Measurements from ENCODE around the gene TSPAN32.

The TSPAN32 gene

DNA sequence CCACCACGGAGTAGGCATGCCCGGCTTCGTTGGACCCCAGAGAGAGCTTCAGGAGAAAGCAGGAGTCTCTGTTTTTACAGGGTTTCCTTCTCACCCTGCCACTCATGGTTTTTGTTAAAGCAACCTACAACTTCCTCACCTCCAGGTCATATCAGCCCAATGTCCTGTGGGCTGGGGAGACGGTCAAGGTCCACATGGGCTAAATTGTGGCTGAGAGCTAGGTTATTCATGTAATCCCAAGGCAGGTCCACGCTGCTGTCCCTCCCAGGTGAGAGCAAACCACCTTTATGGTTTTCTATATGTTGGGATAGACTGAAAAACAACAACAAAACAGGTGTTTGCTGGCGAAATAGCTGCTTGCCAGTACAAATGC, 19.5 kb downstream of the TSPAN32 start:
- TF ChIP-seq, protein P1, sequence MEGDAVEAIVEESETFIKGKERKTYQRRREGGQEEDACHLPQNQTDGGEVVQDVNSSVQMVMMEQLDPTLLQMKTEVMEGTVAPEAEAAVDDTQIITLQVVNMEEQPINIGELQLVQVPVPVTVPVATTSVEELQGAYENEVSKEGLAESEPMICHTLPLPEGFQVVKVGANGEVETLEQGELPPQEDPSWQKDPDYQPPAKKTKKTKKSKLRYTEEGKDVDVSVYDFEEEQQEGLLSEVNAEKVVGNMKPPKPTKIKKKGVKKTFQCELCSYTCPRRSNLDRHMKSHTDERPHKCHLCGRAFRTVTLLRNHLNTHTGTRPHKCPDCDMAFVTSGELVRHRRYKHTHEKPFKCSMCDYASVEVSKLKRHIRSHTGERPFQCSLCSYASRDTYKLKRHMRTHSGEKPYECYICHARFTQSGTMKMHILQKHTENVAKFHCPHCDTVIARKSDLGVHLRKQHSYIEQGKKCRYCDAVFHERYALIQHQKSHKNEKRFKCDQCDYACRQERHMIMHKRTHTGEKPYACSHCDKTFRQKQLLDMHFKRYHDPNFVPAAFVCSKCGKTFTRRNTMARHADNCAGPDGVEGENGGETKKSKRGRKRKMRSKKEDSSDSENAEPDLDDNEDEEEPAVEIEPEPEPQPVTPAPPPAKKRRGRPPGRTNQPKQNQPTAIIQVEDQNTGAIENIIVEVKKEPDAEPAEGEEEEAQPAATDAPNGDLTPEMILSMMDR (IDR thresholded peaks at IDR 0.05; ENCODE audit: insufficient read depth, low read length, poor library complexity, severe bottlenecking) = no peak
- Histone ChIP-seq H3K36me3 (ENCODE audit: control insufficient read depth, insufficient read depth, low read length) (no peaks in the 10 kb centered on the region), H3K4me3 (replicated peaks; ENCODE audit: low read depth, low read length) (no peak overlapping the region), H3K27me3 (replicated peaks; ENCODE audit: control insufficient read depth, insufficient read depth, low read length) (no peaks in the 10 kb centered on the region; the same call in 1 of the 2 replicates)
- DNase-seq (ENCODE audit: extremely low read depth, insufficient read length) = no peak

DNA sequence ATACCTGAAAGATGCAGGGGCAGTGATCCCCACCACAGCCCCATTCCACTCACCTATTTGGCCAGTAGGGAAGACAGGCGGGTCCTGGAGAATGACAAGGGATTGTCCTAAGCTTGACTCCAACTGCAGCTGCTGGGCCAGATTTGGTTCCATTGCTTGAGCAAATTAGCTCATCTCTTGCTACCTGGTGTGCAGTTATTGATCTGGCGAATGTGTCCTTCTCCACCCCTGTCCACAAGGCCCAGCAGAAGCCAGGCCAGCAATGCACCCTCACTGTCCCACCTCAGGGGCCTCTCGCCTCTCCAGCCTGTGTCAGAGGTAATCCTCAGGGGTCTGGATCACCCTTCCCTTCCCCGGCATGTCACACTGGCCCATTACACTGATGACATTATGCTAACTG, 23.3 kb downstream of the TSPAN32 start:
- TF ChIP-seq, protein P1 (IDR thresholded peaks at IDR 0.05; ENCODE audit: insufficient read depth, low read length, poor library complexity, severe bottlenecking) = no peak
- no peak for DNase-seq (ENCODE audit: extremely low read depth, insufficient read length)

DNA sequence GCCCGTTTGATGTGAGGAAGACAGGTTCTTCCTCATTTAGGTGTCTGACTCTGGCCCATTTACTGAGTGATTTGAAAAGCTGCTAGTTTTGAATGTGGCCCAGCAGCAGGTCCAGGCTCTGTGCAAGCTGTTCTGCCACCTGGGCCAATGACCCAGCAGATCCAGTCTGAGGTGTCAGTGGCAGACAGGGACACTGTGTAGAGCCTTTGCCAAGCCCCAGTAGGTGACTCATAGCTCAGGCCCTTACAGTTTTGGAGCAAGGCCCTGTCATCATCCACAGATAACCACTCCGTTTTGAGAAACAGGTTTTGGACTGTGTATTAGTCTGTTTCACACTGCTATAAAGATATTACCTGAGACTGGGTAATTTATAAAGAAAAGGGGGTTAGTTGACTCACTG, 23.9 kb downstream of the TSPAN32 start:
- no peak for DNase-seq (ENCODE audit: extremely low read depth, insufficient read length)
- TF ChIP-seq, protein P1 (IDR thresholded peaks at IDR 0.05; ENCODE audit: insufficient read depth, low read length, poor library complexity, severe bottlenecking) = no peak
- Histone ChIP-seq H3K27me3 (replicated peaks; ENCODE audit: control insufficient read depth, insufficient read depth, low read length) (no peaks in the 10 kb centered on the region), H3K36me3 (ENCODE audit: control insufficient read depth, insufficient read depth, low read length) (no peaks in the 10 kb centered on the region), H3K4me3 (replicated peaks; ENCODE audit: low read depth, low read length) (no peak overlapping the region)

More for the DNA sequence above, 23.3 kb downstream of the TSPAN32 start:
- Histone ChIP-seq H3K4me3 (replicated peaks; ENCODE audit: low read depth, low read length) (no peak overlapping the region), H3K36me3 (ENCODE audit: control insufficient read depth, insufficient read depth, low read length) (no peaks in the 10 kb centered on the region), H3K27me3 (replicated peaks; ENCODE audit: control insufficient read depth, insufficient read depth, low read length) (no peaks in the 10 kb centered on the region)

DNA sequence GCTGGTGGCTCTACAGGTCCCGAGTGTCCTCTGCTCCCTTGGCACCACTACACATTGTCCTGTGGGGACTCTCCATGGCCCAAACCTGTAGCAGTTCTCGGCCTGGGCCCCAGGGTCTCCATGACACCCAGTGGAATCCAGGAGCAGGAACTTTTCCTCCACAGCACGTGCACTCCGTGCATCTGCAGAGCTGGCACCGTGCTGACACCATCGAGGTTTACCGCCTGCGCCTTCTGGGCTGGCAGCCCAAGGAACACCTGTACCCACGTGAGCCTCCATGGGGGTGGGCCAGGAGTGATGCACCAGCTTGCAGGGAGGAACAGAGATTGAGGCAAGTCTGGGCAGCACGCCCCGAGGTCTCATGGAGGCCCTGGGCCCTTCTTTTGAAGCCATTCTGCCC, 25.2 kb downstream of the TSPAN32 start:
- TF ChIP-seq, protein P1 (IDR thresholded peaks at IDR 0.05; ENCODE audit: insufficient read depth, low read length, poor library complexity, severe bottlenecking) = no peak
- DNase-seq (ENCODE audit: extremely low read depth, insufficient read length) = no peak
- Histone ChIP-seq H3K36me3 (ENCODE audit: control insufficient read depth, insufficient read depth, low read length) (no peaks in the 10 kb centered on the region), H3K4me3 (replicated peaks; ENCODE audit: low read depth, low read length) (no peak overlapping the region), H3K27me3 (replicated peaks; ENCODE audit: control insufficient read depth, insufficient read depth, low read length) (no peaks in the 10 kb centered on the region)

DNA sequence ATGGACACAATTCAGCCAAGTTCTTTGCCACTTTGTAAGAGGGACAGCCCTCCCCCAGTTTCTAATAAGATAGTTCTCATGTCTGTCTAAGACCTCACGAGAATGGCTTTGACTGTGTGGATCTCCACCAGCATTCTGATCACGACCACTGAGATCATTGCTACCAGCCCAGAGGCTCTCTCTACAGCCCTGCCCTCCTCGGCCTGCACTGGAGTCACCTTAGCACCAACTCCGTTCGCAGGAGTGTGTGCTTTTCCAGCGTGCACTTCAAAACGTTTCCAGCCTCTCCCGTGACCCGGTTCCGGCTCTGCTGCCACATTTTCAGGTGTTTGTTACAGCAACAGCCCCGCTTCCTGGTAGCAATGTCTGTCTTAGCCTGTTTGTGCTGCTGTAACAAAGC, 26.2 kb downstream of the TSPAN32 start:
- no peak for DNase-seq (ENCODE audit: extremely low read depth, insufficient read length)
- Histone ChIP-seq H3K4me3 (replicated peaks; ENCODE audit: low read depth, low read length) (no peak overlapping the region), H3K27me3 (replicated peaks; ENCODE audit: control insufficient read depth, insufficient read depth, low read length) (no peaks in the 10 kb centered on the region), H3K36me3 (ENCODE audit: control insufficient read depth, insufficient read depth, low read length) (no peaks in the 10 kb centered on the region)
- TF ChIP-seq, protein P1 (IDR thresholded peaks at IDR 0.05; ENCODE audit: insufficient read depth, low read length, poor library complexity, severe bottlenecking) = no peak

DNA sequence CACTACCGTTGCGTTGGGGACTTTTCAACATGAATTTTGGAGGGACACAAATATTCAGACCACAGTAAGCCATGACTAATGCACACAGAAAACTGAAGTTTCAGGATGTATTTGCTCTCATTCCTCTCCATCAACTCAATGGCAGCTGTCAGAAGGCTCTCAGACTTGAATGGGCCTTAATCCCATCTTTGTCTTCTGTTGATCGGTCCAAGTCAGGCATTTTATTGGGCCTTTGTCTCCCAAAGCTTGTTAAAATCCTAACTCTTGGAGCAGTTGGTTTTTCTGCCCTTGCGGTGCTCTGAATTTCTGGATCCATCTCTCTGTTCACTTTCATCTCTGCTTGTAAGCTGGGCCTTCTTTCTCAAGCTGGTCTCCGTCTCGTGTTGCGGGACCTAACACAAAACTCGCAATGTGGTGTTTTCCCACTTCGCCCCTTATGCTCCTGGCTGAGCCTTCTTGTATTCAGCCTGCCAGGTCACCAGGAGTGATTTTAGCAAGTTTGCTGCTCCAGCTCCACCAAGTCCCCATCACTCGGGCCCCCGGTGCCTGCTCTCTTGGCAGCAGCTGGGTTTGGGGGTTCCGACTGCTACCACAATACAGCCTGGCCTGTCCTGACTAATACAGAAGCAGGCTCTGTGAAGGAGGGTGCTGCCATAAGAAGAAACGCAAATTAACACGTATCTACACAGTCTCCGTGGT, 27.0 kb downstream of the TSPAN32 start:
- DNase-seq (ENCODE audit: extremely low read depth, insufficient read length) = no peak
- Histone ChIP-seq H3K36me3 (ENCODE audit: control insufficient read depth, insufficient read depth, low read length) (no peaks in the 10 kb centered on the region), H3K4me3 (replicated peaks; ENCODE audit: low read depth, low read length) (no peak overlapping the region), H3K27me3 (replicated peaks; ENCODE audit: control insufficient read depth, insufficient read depth, low read length) (no peaks in the 10 kb centered on the region)
- TF ChIP-seq, protein P1 (IDR thresholded peaks at IDR 0.05; ENCODE audit: insufficient read depth, low read length, poor library complexity, severe bottlenecking) = no peak
